Kidney epithelial cell (primary cell): ENCODE measurements around the gene RXFP2. TPM values are rescaled to one million over a fixed set of nuclear protein-coding genes. Genes with fewer than 3 reads are reported as not detected.

Source experiments
- DNase-seq: peaks from one replicate; pipeline ENCODE4 v3.0.0-alpha.2; 2010; ENCODE audit warnings: low read depth
- H3K27me3 ChIP-seq: 2 replicates; pipeline ENCODE4 v1.6.0; 2011; ENCODE audit warnings: low read length; ENCODE audit not compliant: control insufficient read depth, insufficient read depth
- H3K36me3 ChIP-seq: 2 replicates; pipeline ENCODE4 v1.5.1; 2011; ENCODE audit warnings: low read length; ENCODE audit not compliant: control insufficient read depth, insufficient read depth
- H3K4me3 ChIP-seq: 2 replicates; pipeline ENCODE4 v1.5.1; 2011; ENCODE audit warnings: low read depth, mild to moderate bottlenecking, control low read depth, low read length
- total RNA-seq: library from RNA; depleted of rRNA; stranded (reverse); fragments of >200 nt; gene quantifications from 2 replicates; pipeline ENCODE4 v1.2.3, GENCODE V29; 2015
- TF ChIP-seq, protein P1 (sequence below): IDR thresholded peaks from 2 replicates; pipeline ENCODE4 v1.5.1; 2011; ENCODE audit warnings: mild to moderate bottlenecking, moderate library complexity, low read length, control low read depth, inconsistent platforms; ENCODE audit not compliant: insufficient read depth, poor library complexity, severe bottlenecking

Gene RXFP2
- total RNA-seq, 1 donor from 2014 or later, result not detected

DNA sequence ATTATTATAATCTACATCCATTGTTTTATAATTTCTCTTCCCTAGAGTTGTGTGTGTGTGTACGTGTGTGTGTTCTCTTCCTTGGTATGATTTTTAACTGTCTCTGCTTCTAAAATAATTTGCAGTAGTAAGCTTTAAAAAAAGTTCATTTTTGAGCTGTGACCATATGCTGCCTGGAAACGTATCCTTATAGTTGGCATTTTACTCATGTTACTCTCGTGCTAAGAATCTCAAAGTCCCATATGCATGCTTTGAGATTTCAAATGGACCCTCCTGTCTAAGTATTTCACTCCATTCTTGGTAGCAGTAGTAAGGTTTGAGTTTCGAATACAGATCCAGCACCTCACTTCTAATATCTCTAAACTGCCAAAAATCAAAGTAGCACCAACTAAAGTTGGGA lies 109.9 kb downstream of the RXFP2 start:
- Histone ChIP-seq H3K4me3 (no peak overlapping the region), H3K36me3 (no peaks in the 10 kb centered on the region), H3K27me3 (peaks cover 4% of the 10 kb centered on the region)
- TF ChIP-seq, protein P1, sequence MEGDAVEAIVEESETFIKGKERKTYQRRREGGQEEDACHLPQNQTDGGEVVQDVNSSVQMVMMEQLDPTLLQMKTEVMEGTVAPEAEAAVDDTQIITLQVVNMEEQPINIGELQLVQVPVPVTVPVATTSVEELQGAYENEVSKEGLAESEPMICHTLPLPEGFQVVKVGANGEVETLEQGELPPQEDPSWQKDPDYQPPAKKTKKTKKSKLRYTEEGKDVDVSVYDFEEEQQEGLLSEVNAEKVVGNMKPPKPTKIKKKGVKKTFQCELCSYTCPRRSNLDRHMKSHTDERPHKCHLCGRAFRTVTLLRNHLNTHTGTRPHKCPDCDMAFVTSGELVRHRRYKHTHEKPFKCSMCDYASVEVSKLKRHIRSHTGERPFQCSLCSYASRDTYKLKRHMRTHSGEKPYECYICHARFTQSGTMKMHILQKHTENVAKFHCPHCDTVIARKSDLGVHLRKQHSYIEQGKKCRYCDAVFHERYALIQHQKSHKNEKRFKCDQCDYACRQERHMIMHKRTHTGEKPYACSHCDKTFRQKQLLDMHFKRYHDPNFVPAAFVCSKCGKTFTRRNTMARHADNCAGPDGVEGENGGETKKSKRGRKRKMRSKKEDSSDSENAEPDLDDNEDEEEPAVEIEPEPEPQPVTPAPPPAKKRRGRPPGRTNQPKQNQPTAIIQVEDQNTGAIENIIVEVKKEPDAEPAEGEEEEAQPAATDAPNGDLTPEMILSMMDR, result no peak
- DNase-seq, result no peak

DNA sequence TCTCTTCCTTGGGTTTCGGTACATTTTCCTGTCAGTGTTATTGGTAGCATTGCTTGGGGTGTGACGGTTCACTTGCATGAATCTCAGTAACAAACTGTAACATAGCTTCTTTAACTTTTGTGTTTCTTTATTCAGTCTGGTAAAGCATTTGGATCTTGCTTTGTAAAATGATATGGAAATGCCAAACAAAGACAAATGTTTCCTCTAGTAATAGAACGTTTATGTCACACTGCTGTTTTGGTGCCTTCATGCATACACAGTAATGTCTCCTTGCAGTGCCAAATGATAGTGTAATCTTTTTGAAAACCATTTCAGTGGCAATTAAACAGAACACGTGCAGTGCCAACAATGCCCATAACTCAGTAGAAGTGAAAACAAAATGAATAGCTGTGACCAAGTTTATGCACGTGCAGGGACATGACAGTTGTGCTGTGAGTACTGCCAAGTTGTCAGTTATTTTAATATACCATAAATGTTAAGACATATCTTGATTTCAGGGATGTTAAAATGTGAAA lies 110.8 kb downstream of the RXFP2 start:
- Histone ChIP-seq H3K27me3 (peaks cover 4% of the 10 kb centered on the region), H3K36me3 (no peaks in the 10 kb centered on the region), H3K4me3 (no peak overlapping the region)
- no peak for DNase-seq
- TF ChIP-seq, protein P1, result no peak

DNA sequence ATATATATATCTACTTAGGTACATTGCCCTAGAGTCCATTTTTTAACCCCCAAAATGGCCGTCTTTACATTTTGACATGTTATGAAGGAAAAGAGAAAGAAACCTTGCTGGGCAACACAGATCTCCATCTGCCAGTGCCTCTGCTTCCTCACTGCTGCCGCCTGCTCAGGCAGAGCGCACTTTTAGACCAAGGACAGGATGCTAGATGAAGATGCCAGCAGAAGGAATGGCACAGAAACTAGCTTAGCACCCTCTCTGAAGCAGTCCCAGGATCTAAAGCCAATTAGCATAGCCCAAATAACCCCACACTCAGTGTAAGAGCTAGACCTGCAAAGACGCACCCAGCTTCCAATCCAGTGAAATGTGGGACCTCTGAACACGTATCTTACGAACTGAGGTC lies 111.9 kb downstream of the RXFP2 start:
- DNase-seq, result no peak

More for the DNA sequence above, 111.9 kb downstream of the RXFP2 start:
- TF ChIP-seq, protein P1, result no peak
- Histone ChIP-seq H3K27me3 (peaks cover 4% of the 10 kb centered on the region), H3K36me3 (no peaks in the 10 kb centered on the region), H3K4me3 (no peak overlapping the region)
